GM21515 (cell line): ENCODE data around the gene CCDC97.
A peak's percentile ranks its signal among the peaks of the same experiment; 100 is the strongest.

Source experiments
- ATAC-seq: cut with Tn5 transposase; IDR thresholded peaks from one replicate; pipeline ENCODE4 v1.9.1; 2021; ENCODE audit not compliant: unreplicated experiment

The CCDC97 gene

GRCh38 chr19:41318696-41319499 is 8.9 kb downstream of the CCDC97 start:
- no peak for ATAC-seq

- no peak for ATAC-seq
Measured at GRCh38 chr19:41319500-41320184, 9.7 kb downstream of the CCDC97 start.

GRCh38 chr19:41320185-41320518 is 10.2 kb downstream of the CCDC97 start:
- ATAC-seq, result no peak

- ATAC-seq, result no peak
Measured at GRCh38 chr19:41320568-41320967, 10.6 kb downstream of the CCDC97 start.

GRCh38 chr19:41321204-41321599 is 11.2 kb downstream of the CCDC97 start:
- ATAC-seq, result no peak

- no peak for ATAC-seq
Measured at GRCh38 chr19:41321600-41322270, 11.8 kb downstream of the CCDC97 start.

GRCh38 chr19:41322451-41322850 is 12.5 kb downstream of the CCDC97 start:
- no peak for ATAC-seq

GRCh38 chr19:41323023-41323422 is 13.1 kb downstream of the CCDC97 start:
- no peak for ATAC-seq

GRCh38 chr19:41323430-41324125 is 13.6 kb downstream of the CCDC97 start:
- no peak for ATAC-seq

GRCh38 chr19:41324231-41324702 is 14.3 kb downstream of the CCDC97 start:
- no peak for ATAC-seq

GRCh38 chr19:41324921-41325639 is 15.1 kb downstream of the CCDC97 start:
- no peak for ATAC-seq

GRCh38 chr19:41325640-41325946 is 15.6 kb downstream of the CCDC97 start:
- ATAC-seq, result no peak

- no peak for ATAC-seq
Measured at GRCh38 chr19:41325947-41326706, 16.2 kb downstream of the CCDC97 start.

- ATAC-seq, result no peak
Measured at GRCh38 chr19:41327076-41327575, 17.2 kb downstream of the CCDC97 start.

GRCh38 chr19:41327576-41328156 is 17.7 kb downstream of the CCDC97 start:
- peak; percentile 44 for ATAC-seq

- peak; percentile 6 for ATAC-seq
Measured at GRCh38 chr19:41328157-41328841, 18.3 kb downstream of the CCDC97 start.

- ATAC-seq, result no peak
Measured at GRCh38 chr19:41328842-41329225, 18.9 kb downstream of the CCDC97 start.

- no peak for ATAC-seq
Measured at GRCh38 chr19:41330481-41330880, 20.5 kb downstream of the CCDC97 start.
